WI38 (cell line): ENCODE results near the gene OIT3.
"Not testable (repeated sequence)": the region's sequence is repeated elsewhere in the genome, so short reads cannot be mapped to it uniquely, and the experiment has no call there.

ENCODE experiments used
- H3K4me3 ChIP-seq: 2 replicates; pipeline ENCODE4 v1.5.1; 2011; ENCODE audit warnings: low read depth, mild to moderate bottlenecking, control low read depth, low read length
- TF ChIP-seq, protein P1 (sequence below): IDR thresholded peaks from 2 replicates; pipeline ENCODE4 v1.5.1; 2012; ENCODE audit warnings: low read depth, mild to moderate bottlenecking, control low read depth, low read length

OIT3 gene

DNA sequence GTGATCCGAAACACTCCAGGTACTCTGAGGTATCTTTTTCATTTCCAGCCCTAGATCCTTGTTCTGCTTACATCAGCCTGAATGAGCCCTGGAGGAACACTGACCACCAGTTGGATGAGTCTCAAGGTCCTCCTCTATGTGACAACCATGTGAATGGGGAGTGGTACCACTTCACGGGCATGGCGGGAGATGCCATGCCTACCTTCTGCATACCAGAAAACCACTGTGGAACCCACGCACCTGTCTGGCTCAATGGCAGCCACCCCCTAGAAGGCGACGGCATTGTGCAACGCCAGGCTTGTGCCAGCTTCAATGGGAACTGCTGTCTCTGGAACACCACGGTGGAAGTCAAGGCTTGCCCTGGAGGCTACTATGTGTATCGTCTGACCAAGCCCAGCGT lies 5.1 kb downstream of the OIT3 start:
- TF ChIP-seq, protein P1, sequence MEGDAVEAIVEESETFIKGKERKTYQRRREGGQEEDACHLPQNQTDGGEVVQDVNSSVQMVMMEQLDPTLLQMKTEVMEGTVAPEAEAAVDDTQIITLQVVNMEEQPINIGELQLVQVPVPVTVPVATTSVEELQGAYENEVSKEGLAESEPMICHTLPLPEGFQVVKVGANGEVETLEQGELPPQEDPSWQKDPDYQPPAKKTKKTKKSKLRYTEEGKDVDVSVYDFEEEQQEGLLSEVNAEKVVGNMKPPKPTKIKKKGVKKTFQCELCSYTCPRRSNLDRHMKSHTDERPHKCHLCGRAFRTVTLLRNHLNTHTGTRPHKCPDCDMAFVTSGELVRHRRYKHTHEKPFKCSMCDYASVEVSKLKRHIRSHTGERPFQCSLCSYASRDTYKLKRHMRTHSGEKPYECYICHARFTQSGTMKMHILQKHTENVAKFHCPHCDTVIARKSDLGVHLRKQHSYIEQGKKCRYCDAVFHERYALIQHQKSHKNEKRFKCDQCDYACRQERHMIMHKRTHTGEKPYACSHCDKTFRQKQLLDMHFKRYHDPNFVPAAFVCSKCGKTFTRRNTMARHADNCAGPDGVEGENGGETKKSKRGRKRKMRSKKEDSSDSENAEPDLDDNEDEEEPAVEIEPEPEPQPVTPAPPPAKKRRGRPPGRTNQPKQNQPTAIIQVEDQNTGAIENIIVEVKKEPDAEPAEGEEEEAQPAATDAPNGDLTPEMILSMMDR, result no peak
- H3K4me3 ChIP-seq, result no peak overlapping the region

GRCh38 chr10:72899545-72899944 lies 6.0 kb downstream of the OIT3 start:
- H3K4me3 ChIP-seq, result no peak overlapping the region
- TF ChIP-seq, protein P1, result no peak

- H3K4me3 ChIP-seq, result not testable (repeated sequence)
Measured at GRCh38 chr10:72903941-72904446, 10.5 kb downstream of the OIT3 start.

GRCh38 chr10:72904806-72905205 lies 11.3 kb downstream of the OIT3 start:
- no peak overlapping the region for H3K4me3 ChIP-seq
- TF ChIP-seq, protein P1, result no peak

DNA sequence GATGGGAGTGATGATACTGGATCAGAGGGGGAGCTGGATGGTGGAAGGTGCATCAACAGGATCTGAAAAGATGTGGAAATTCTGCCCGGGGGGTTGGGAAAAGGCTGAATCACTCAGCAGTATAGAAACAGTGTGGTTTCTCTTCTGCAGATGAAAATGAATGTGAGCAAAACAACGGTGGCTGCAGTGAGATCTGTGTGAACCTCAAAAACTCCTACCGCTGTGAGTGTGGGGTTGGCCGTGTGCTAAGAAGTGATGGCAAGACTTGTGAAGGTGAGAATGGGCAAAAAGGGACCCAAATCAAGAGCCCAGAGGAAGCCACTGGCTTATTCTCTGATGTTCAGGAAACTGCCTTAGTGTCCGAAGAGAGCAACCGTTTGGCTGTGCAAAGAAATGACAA lies 12.9 kb downstream of the OIT3 start:
- TF ChIP-seq, protein P1, result no peak
- H3K4me3 ChIP-seq, result no peak overlapping the region

DNA sequence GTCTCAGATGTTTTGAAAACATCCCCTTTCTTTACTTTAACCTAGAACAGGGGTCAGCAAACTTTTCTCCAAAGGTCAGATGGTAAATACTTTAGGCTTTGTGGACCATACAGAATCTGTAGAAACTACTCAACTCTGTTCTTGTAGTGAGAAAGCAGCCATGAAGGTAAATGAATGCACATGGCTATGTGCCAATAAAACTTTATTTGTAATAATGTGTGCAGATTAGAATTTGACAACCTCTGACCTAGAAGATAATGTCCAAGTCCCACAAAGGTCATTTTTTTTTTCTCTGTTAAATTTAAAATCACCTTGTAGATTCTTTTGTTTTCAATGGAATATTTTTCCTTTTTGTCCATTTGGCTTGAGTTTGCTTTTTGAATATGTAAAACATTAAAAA lies 17.2 kb downstream of the OIT3 start:
- TF ChIP-seq, protein P1, result no peak
- no peak overlapping the region for H3K4me3 ChIP-seq

- H3K4me3 ChIP-seq, result no peak overlapping the region
- TF ChIP-seq, protein P1, result no peak
Measured at GRCh38 chr10:72911758-72912157, 18.2 kb downstream of the OIT3 start.

- TF ChIP-seq, protein P1, result no peak
- no peak overlapping the region for H3K4me3 ChIP-seq
Measured at GRCh38 chr10:72912736-72913135, 19.2 kb downstream of the OIT3 start.
